Measurements from ENCODE around the gene FXYD5.

FXYD5 gene

DNA sequence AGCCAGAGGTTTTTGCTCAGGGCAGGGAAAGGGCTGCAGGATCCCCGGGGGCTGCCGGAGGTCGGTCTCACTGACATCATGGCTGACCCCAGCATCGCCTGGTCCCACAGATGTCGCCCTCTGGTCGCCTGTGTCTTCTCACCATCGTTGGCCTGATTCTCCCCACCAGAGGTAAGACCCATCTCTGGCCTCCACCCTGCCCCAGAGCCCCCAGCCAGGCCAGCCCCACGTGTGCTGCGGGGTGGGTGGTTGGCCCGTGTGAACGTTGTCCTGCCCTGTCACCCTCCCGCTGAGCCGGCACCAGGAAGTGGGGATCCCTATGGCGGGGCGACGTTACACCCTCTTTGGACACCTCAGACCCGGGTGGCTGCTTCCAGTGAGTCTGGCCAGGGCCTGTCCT is 906 bp downstream of the FXYD5 start:
- H3K4me3 ChIP-seq: peak overlapping the region; percentile 68 to 99 (median 94)

DNA sequence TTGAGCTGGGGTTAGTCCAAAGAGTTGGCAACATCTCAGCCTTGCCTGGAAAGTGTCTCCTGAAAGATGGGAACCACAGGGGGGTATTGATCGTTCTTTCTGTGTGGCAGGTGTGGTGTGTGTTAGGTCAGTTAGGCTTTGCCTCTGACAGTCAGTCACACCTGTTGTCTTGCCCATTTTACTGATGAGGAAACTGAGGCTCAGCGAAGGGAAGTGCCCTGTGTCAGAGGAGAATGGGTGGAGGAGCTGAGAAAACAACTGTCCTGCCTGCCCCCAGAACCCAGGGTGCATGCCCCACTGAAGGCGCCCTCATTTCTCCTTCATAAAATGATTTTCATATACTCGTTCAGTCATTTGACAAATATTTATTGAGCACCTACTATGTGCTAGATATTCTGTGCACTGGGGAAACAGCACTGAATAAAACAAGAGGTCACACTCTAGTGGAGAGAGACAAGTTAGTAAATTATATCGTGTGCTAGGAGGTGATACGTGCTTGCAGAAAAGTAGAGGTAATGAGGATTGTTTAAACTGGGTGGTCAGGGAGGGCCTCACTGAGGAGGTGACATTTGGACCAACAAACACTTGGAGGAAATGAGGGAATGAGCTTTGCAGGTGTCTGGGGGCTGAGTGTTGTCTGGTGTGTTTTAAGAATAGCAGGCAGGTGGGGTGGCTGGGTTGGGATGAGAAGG is 1.6 kb downstream of the FXYD5 start:
- no peak for TF ChIP-seq Cebpa-rat (IDR thresholded peaks at IDR 0.05)
- peak overlapping the region; percentile 77 to 96 (median 92) for H3K9ac ChIP-seq

More for the DNA sequence above, 906 bp downstream of the FXYD5 start:
- H3K4me1 ChIP-seq: peaks cover 40 to 86% (median 78%) of the 10 kb centered on the region in 10 experiments
- peaks cover 36 to 47% (median 43%) of the 10 kb centered on the region in 11 experiments for H3K36me3 ChIP-seq
- H3K27ac ChIP-seq: peak overlapping the region; percentile 7 to 96 (median 92); a peak in 21 of 22 replicates
- H3K9ac ChIP-seq: peak overlapping the region; percentile 77 to 96 (median 92)
- H3K27me3 ChIP-seq: no peaks in the 10 kb centered on the region
- peak overlapping the region; percentile 92 to 99 (median 98) for H3K4me2 ChIP-seq
- TF ChIP-seq Cebpa-rat (IDR thresholded peaks at IDR 0.05): no peak
- peaks cover 29 to 55% (median 48%) of the 10 kb centered on the region in 11 experiments; a peak in 21 of 22 replicates for H4K20me1 ChIP-seq
- H3K9me3 ChIP-seq (replicated peaks in 1 of 11): peaks cover 0 to 3% (median 0%) of the 10 kb centered on the region in 11 experiments; a peak in 4 of 22 replicates

GRCh38 chr19:35156673-35157014 is 2.1 kb downstream of the FXYD5 start:
- no peak for TF ChIP-seq Cebpa-rat (IDR thresholded peaks at IDR 0.05)
- Histone ChIP-seq H3K27ac (0 out of 22 replicates have a peak overlapping the region, but pooled peaks of 1 of the 11 experiments have one; percentile 11), H3K4me2 (peak overlapping the region; percentile 92 to 99 (median 98)), H3K4me1 (peaks cover 40 to 90% (median 82%) of the 10 kb centered on the region in 10 experiments), H3K9me3 (replicated peaks in 1 of 11) (peaks cover 0 to 15% (median 8%) of the 10 kb centered on the region in 11 experiments; a peak in 18 of 22 replicates), H3K36me3 (peaks cover 44 to 59% (median 54%) of the 10 kb centered on the region in 11 experiments), H3K27me3 (no peaks in the 10 kb centered on the region), H4K20me1 (peaks cover 32 to 58% (median 49%) of the 10 kb centered on the region in 11 experiments; a peak in 21 of 22 replicates), H3K4me3 (peak overlapping the region in 9 of 10 experiments; percentile 68 to 99 (median 95); a peak in 14 of 20 replicates), H3K9ac (peak overlapping the region; percentile 6 to 96 (median 90); a peak in 12 of 22 replicates)

More for the DNA sequence above, 1.6 kb downstream of the FXYD5 start:
- peaks cover 39 to 54% (median 49%) of the 10 kb centered on the region in 11 experiments for H3K36me3 ChIP-seq
- peaks cover 0 to 9% (median 3%) of the 10 kb centered on the region in 11 experiments; a peak in 16 of 22 replicates for H3K9me3 ChIP-seq (replicated peaks in 1 of 11)
- H3K27me3 ChIP-seq: no peaks in the 10 kb centered on the region
- peak overlapping the region; percentile 92 to 99 (median 98) for H3K4me2 ChIP-seq
- peak overlapping the region in 9 of 11 experiments; percentile 82 to 96 (median 92); a peak in 15 of 22 replicates for H3K27ac ChIP-seq
- H4K20me1 ChIP-seq: peaks cover 32 to 58% (median 48%) of the 10 kb centered on the region in 11 experiments; a peak in 21 of 22 replicates
- H3K4me1 ChIP-seq: peaks cover 40 to 90% (median 83%) of the 10 kb centered on the region in 10 experiments
- H3K4me3 ChIP-seq: peak overlapping the region; percentile 68 to 99 (median 94)

DNA sequence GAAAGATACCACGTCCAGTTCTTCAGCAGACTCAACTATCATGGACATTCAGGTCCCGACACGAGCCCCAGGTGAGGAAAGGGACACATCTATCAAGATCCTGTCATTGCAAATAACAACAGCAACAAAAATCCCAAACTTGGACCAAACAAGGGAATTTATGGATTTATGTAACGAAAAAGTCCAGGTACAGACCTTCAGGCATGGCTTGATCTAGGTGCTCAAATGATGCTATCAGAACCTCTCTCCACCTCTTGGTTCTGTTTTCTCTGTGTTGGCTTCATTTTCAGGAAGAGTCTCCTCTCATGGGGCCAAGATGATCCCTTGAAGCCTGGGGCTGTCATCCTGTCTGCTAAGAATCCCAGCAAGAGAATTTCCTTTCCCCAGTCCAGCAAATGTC is 2.9 kb downstream of the FXYD5 start:
- H3K27me3 ChIP-seq: no peaks in the 10 kb centered on the region
- H3K4me3 ChIP-seq: no peak overlapping the region
- TF ChIP-seq Cebpa-rat (IDR thresholded peaks at IDR 0.05): no peak
- peak overlapping the region in 10 of 11 experiments; percentile 31 to 99 (median 97); a peak in 19 of 22 replicates for H3K4me2 ChIP-seq
- peaks cover 7 to 22% (median 16%) of the 10 kb centered on the region in 11 experiments; a peak in 21 of 22 replicates for H3K9me3 ChIP-seq (replicated peaks in 1 of 11)
- peaks cover 32 to 58% (median 50%) of the 10 kb centered on the region in 11 experiments; a peak in 21 of 22 replicates for H4K20me1 ChIP-seq
- peak overlapping the region in 2 of 11 experiments; percentile 2 to 94; a peak in 1 of 22 replicates for H3K9ac ChIP-seq
- peaks cover 36 to 86% (median 75%) of the 10 kb centered on the region in 10 experiments for H3K4me1 ChIP-seq
- H3K36me3 ChIP-seq: peaks cover 52 to 67% (median 62%) of the 10 kb centered on the region in 11 experiments
- H3K27ac ChIP-seq: no peak overlapping the region

GRCh38 chr19:35159606-35160005 is 5.1 kb downstream of the FXYD5 start:
- no peak for TF ChIP-seq Cebpa-rat (IDR thresholded peaks at IDR 0.05)
- peak overlapping the region in 8 of 11 experiments; percentile 45 to 99 (median 96); a peak in 14 of 22 replicates for H3K4me2 ChIP-seq
- 0 out of 22 replicates have a peak overlapping the region, but pooled peaks of 2 of the 11 experiments have one; percentile 45 to 46 for H3K9ac ChIP-seq
- peaks cover 29 to 44% (median 38%) of the 10 kb centered on the region in 11 experiments for H3K9me3 ChIP-seq (replicated peaks in 1 of 11)
- peaks cover 18 to 67% (median 56%) of the 10 kb centered on the region in 10 experiments for H3K4me1 ChIP-seq
- peaks cover 74 to 89% (median 84%) of the 10 kb centered on the region in 11 experiments for H3K36me3 ChIP-seq
- no peaks in the 10 kb centered on the region for H3K27me3 ChIP-seq
- H4K20me1 ChIP-seq: peaks cover 32 to 68% (median 50%) of the 10 kb centered on the region in 11 experiments; a peak in 21 of 22 replicates
- H3K27ac ChIP-seq: no peak overlapping the region
- peak overlapping the region in 1 of 10 experiments; percentile 25; a peak in 1 of 20 replicates for H3K4me3 ChIP-seq

DNA sequence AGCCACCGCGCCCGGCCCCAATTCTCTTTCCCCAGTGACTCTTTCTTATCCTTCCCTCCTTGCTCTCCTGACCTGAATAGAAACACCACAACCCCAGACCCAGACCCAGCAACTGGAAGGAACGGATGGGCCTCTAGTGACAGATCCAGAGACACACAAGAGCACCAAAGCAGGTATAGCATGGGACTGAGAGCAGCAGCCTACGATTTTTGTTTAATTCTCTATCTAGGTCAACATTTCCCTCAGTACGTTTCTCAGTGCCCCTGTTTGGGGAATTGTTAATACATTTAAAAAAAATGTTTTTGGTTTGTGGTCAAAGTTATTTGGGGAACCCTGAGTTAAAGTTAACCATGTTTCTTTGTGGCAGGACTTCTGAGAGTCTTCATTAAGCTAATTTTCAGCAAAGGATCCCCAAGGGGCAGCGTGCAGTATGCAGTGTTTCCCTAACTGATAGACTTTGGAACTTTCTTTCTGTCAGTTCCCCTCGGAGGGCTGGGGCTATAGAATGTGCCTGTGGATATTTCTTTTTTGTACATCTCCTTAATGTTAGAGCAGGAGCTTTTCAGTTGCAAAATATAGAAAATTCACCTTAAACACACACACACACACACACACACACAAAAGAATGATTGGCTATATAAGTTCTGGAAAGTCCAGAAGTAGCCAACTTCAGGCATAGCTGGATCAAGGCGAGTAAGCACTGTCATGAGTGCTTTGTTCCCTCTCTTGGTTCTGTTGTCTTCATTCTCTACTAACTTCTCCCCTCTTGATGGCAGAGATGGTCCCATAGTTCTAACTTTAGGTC is 6.3 kb downstream of the FXYD5 start:
- Histone ChIP-seq H3K36me3 (peaks cover 86 to 100% (median 96%) of the 10 kb centered on the region in 11 experiments), H3K4me3 (peak overlapping the region in 1 of 10 experiments; percentile 20; a peak in 1 of 20 replicates), H3K9ac (peak overlapping the region in 4 of 11 experiments; percentile 3 to 46 (median 36); a peak in 5 of 22 replicates), H4K20me1 (peaks cover 24 to 65% (median 41%) of the 10 kb centered on the region in 11 experiments; a peak in 21 of 22 replicates), H3K4me1 (peaks cover 14 to 62% (median 54%) of the 10 kb centered on the region in 10 experiments), H3K9me3 (replicated peaks in 1 of 11) (peaks cover 41 to 56% (median 50%) of the 10 kb centered on the region in 11 experiments), H3K27ac (peak overlapping the region in 3 of 11 experiments; percentile 21 to 32 (median 21); a peak in 2 of 22 replicates), H3K27me3 (no peaks in the 10 kb centered on the region), H3K4me2 (peak overlapping the region in 8 of 11 experiments; percentile 45 to 99 (median 96); a peak in 13 of 22 replicates)
- no peak for TF ChIP-seq Cebpa-rat (IDR thresholded peaks at IDR 0.05)

DNA sequence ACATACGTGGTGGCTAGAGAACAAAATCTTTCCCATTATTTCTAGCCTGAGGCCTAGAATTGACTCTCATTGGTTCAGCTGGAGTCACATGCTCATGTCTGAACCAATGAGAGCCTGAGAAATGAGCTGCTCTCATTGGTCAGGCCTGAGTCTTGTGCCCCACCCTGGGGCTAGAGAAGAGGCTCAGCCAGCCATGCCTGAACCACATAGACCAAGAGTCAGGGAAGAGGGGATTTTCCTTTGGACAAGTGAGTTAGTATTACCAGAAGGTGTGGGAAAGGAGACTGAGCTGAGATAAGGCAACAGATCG is 6.9 kb downstream of the FXYD5 start:
- Histone ChIP-seq H3K27me3 (no peaks in the 10 kb centered on the region), H3K9ac (no peak overlapping the region), H3K4me3 (no peak overlapping the region; a peak in 1 of 20 replicates), H4K20me1 (peaks cover 18 to 59% (median 36%) of the 10 kb centered on the region in 11 experiments; a peak in 21 of 22 replicates), H3K4me1 (peaks cover 9 to 57% (median 52%) of the 10 kb centered on the region in 10 experiments), H3K27ac (no peak overlapping the region), H3K36me3 (peaks cover 92 to 100% (median 100%) of the 10 kb centered on the region in 11 experiments), H3K4me2 (peak overlapping the region in 5 of 11 experiments; percentile 92 to 99 (median 96); a peak in 7 of 22 replicates), H3K9me3 (replicated peaks in 1 of 11) (peaks cover 47 to 62% (median 55%) of the 10 kb centered on the region in 11 experiments)
- no peak for TF ChIP-seq Cebpa-rat (IDR thresholded peaks at IDR 0.05)
